ENCODE measurements around the gene OSMR. TPM values are rescaled to one million over a fixed set of nuclear protein-coding genes. Genes with fewer than 3 reads are reported as not detected.
"Not testable (repeated sequence)": the region's sequence is repeated elsewhere in the genome, so short reads cannot be mapped to it uniquely, and the experiment has no call there.

Gene OSMR
- total RNA-seq, 1 donor from 2014 or later, result 0.07 TPM

DNA sequence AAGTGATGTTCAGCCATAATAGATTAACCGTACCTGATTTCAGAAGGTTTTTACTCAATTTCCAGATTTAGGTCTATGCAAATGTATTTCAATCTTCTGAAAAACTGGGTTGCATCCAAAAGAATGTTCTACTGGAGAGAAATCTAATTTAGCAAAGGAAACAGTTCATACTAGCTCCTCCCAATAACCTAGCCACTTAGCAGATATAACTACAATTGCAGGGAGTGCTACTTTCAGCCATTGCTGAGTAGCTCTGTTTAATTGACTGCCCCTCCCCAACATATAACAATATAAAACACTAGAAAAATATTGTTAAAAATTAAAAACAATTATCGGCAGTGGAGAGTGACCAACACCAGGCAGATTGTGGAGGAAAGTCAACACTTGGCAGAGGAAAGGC, 7.9 kb upstream of the OSMR start:
- intact Hi-C loops (cut with micrococcal nuclease), result no loop called here
- Mint-ChIP-seq H3K4me3 (ENCODE audit: low read depth) (no peak overlapping the region), H3K9me3 (no peaks in the 10 kb centered on the region), H3K27me3 (ENCODE audit: low read depth) (peaks cover 32% of the 10 kb centered on the region), H3K27ac (no peak overlapping the region), H3K36me3 (ENCODE audit: low read depth) (no peaks in the 10 kb centered on the region), H3K4me1 (ENCODE audit: low read depth) (peaks cover 2% of the 10 kb centered on the region)
- no peak for DNase-seq (ENCODE audit: low spot score)

DNA sequence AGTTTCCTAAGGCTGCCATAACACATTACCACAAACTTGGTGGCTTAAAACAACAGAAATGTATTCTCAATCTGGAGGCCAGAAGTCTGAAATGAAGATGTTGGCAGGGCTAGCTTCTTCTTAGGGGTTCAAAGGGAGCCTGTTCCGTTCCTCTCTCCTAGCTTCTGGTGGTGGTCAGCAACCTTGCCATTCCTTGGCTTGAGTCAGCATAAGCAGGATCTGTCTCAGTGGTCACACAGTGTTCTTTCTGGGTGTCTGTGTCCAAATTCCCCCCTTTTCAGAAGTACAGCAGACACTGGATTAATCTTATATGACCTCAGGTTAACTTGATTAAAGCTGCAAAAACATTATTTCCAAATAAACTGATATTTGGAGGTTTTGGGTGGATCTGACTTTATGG, 2.1 kb upstream of the OSMR start:
- H3K9me3 Mint-ChIP-seq, result no peaks in the 10 kb centered on the region
- H3K4me3 Mint-ChIP-seq (ENCODE audit: low read depth), result no peak overlapping the region
- H3K36me3 Mint-ChIP-seq (ENCODE audit: low read depth), result no peaks in the 10 kb centered on the region
- no peak overlapping the region for H3K27ac Mint-ChIP-seq
- intact Hi-C loops (cut with micrococcal nuclease), result loop anchor here (10.0 kb wide), 1 partner anchor 231 kb away; the partner anchor contains the start of gene RICTOR
- peaks cover 4% of the 10 kb centered on the region for H3K4me1 Mint-ChIP-seq (ENCODE audit: low read depth)
- DNase-seq (ENCODE audit: low spot score), result no peak
- H3K27me3 Mint-ChIP-seq (ENCODE audit: low read depth), result peaks cover 63% of the 10 kb centered on the region

DNA sequence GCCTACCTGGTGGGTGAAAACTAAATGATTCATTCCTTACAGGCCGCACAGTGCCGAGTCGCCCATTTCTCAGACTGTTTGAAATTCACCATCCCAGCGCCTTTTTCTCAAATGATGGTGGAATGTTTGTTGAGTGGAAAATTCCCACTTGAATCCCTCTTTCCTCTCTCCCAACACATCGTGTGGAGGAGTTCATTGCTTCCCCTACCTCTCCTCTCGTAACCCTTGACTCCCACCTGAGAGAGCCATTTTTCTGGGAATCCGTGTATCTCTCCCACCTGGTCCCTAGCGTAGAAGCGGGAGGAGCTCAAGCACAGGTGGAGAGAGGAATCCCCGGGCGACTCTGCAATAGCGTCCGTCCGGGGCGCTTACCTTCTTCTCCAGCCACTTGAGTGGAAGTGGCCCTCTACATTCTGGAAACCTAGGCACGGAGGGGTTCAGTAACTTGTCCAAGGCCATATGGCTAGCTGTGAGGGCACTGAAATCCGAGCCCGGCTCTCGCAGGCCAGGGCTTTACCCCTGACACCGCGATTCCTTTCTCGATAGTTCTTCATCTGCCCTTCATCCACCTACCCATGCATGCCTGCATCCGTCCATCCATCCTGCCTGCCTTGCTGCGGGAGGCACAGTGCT, 683 bp downstream of the OSMR start:
- Mint-ChIP-seq H3K27ac (no peak overlapping the region), H3K9me3 (no peaks in the 10 kb centered on the region), H3K27me3 (ENCODE audit: low read depth) (peaks cover 57% of the 10 kb centered on the region), H3K36me3 (ENCODE audit: low read depth) (no peaks in the 10 kb centered on the region), H3K4me3 (ENCODE audit: low read depth) (peak overlapping the region; percentile 79), H3K4me1 (ENCODE audit: low read depth) (peaks cover 4% of the 10 kb centered on the region)
- intact Hi-C loops (cut with micrococcal nuclease), result loop anchor here (10.0 kb wide), 1 partner anchor 228 kb away; the partner anchor contains the start of gene RICTOR
- DNase-seq (ENCODE audit: low spot score), result no peak

DNA sequence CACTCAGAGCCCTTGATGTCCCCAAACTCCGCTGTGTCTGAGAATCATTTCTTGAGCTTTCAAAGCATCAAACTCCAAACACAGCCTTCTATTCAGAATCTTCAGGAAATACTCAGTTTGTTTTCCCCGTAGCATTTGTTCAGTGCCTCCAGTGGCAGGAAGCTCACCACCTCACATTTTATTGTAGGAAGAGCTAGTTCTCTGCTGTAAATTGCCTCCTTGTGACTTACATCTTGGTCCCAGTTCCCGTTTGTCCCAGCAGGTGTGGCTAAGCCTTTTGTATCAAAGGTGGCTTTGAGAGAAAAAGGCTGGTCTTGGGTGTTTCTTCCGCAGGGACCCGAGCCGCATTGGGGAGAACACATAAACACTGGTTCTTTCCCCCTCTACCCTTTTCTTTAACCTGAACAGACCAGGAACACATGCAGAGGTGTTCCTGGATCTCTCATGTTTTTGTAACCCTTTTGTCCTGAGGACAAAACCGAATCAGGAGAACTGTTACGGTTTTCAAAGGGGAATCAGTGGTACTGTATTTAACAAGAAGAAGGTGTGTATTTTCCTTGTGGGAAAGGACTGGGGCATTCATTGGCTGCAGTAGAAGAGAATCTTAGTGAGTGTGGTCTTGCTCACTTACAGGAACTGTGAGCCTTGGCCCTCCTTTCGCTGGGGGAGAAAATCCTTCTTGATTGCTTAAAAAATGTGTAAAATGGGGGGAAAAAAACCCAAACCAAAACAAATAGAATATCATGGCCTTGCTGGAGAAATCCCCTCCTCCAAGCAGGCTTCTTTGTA, 1.9 kb downstream of the OSMR start:
- H3K27me3 Mint-ChIP-seq (ENCODE audit: low read depth), result peaks cover 55% of the 10 kb centered on the region

DNA sequence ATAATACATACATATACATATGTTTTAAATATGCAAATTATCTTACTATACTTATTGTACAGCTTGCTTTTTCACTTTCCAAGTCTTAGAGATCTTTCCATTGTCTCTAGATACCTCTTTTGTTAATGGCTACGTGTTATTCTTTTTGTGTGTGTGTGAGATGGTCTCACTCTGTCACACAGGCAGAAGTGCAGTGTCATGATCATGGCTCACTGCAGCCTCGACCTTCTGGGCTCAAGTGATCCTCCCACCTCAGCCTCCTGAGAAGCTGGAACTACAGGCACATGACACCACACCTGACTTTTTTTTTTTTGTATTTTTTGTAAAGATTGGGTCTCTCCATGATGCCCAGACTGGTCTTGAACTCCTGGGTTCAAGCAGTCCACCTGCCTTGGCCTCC, 2.8 kb downstream of the OSMR start:
- DNase-seq (ENCODE audit: low spot score), result no peak
- Mint-ChIP-seq H3K9me3 (no peaks in the 10 kb centered on the region), H3K4me1 (ENCODE audit: low read depth) (peaks cover 4% of the 10 kb centered on the region), H3K36me3 (ENCODE audit: low read depth) (no peaks in the 10 kb centered on the region), H3K4me3 (ENCODE audit: low read depth) (no peak overlapping the region), H3K27ac (no peak overlapping the region), H3K27me3 (ENCODE audit: low read depth) (peaks cover 49% of the 10 kb centered on the region)
- intact Hi-C loops (cut with micrococcal nuclease), result loop anchor here (10.0 kb wide), 1 partner anchor 226 kb away; the partner anchor contains the start of gene RICTOR

More for the DNA sequence above, 1.9 kb downstream of the OSMR start:
- Mint-ChIP-seq H3K27ac (no peak overlapping the region), H3K4me1 (ENCODE audit: low read depth) (peaks cover 4% of the 10 kb centered on the region), H3K36me3 (ENCODE audit: low read depth) (no peaks in the 10 kb centered on the region), H3K9me3 (no peaks in the 10 kb centered on the region), H3K4me3 (ENCODE audit: low read depth) (no peak overlapping the region)
- intact Hi-C loops (cut with micrococcal nuclease), result loop anchor here (10.0 kb wide), 1 partner anchor 227 kb away; the partner anchor contains the start of gene RICTOR
- no peak for DNase-seq (ENCODE audit: low spot score)

DNA sequence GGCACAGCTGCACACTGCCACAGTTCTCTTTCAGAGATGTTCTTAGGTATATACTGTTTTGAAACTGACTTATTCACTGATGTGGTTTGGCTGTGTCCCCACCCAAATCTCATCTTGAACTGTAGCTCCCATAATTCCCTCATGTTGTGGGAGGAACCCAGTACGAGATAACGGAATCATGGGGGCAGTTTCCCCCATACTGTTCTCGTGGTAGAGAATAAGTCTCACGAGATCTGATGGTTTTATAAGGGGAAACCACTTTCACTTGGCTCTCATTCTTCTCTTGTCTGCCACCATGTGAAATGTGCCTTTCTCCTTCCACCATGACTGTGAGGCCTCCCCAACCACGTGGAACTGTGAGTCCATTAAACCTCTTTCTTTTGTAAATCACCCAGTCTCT, 5.8 kb downstream of the OSMR start:
- H3K36me3 Mint-ChIP-seq (ENCODE audit: low read depth); intact Hi-C loops (cut with micrococcal nuclease); H3K27ac Mint-ChIP-seq; H3K9me3 Mint-ChIP-seq; H3K4me1 Mint-ChIP-seq (ENCODE audit: low read depth); H3K4me3 Mint-ChIP-seq (ENCODE audit: low read depth); DNase-seq (ENCODE audit: low spot score): not testable (repeated sequence)
- H3K27me3 Mint-ChIP-seq (ENCODE audit: low read depth), result peaks cover 26% of the 10 kb centered on the region

DNA sequence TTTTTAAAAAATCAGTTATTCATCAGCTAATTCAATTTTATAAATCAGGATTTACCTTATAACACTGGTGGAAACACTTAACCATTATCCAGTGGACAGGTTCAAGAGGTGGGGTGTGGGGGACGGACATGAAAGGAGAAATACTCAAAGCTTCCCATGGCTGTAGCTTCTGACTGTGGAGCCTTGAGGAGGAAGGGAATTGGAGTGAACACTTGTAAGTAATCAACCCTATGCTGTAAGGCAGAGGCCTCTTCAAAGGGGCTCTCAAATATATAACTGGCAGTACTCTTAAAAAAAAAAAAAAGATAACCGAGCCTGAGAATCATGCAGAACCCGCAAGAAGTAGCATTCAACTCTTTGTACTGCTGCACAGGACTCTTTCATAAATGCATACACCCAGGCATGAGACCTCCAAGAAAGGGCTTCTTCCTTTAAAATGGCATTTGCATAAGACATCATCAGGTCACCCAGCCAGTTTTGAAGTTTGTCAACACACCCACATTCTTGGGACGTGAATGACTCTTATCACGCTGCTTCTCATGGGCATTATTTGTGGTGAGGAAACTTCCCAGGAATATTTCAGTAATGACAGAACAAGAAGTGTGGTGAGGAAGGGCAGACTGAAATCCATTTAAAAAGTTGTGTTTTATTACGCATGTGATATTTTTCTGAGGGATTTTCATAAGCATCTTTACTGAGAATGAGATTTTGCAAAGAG, 8.1 kb downstream of the OSMR start:
- H3K4me1 Mint-ChIP-seq (ENCODE audit: low read depth), result no peaks in the 10 kb centered on the region
- intact Hi-C loops (cut with micrococcal nuclease), result no loop called here
- no peaks in the 10 kb centered on the region for H3K36me3 Mint-ChIP-seq (ENCODE audit: low read depth)
- no peak for DNase-seq (ENCODE audit: low spot score)
- H3K27ac Mint-ChIP-seq, result no peak overlapping the region
- no peaks in the 10 kb centered on the region for H3K9me3 Mint-ChIP-seq
- H3K27me3 Mint-ChIP-seq (ENCODE audit: low read depth), result peaks cover 6% of the 10 kb centered on the region
- H3K4me3 Mint-ChIP-seq (ENCODE audit: low read depth), result no peak overlapping the region

DNA sequence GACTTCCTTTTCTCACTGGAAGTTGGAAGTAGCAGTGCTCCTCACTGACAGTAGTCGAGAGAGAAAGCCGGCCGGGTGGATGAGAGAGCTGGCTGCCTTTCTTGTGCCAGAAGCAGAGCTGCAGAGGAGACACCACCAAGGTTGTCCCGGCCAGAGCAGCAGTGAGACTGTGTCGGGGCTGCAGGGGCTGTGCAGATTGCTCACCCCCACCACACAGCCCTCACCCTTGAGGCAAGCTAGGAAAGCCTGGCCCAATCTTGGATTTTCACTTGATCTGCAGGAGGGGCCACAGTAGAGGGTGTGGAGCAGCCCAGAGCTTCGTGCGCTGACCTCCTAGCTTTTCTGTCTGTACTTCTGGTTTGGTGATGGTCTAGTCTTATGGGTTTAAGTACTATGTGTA, 9.1 kb downstream of the OSMR start:
- Mint-ChIP-seq H3K27ac (no peak overlapping the region), H3K4me1 (ENCODE audit: low read depth) (no peaks in the 10 kb centered on the region), H3K9me3 (no peaks in the 10 kb centered on the region), H3K4me3 (ENCODE audit: low read depth) (no peak overlapping the region), H3K27me3 (ENCODE audit: low read depth) (peaks cover 5% of the 10 kb centered on the region), H3K36me3 (ENCODE audit: low read depth) (no peaks in the 10 kb centered on the region)
- intact Hi-C loops (cut with micrococcal nuclease), result no loop called here
- no peak for DNase-seq (ENCODE audit: low spot score)

DNA sequence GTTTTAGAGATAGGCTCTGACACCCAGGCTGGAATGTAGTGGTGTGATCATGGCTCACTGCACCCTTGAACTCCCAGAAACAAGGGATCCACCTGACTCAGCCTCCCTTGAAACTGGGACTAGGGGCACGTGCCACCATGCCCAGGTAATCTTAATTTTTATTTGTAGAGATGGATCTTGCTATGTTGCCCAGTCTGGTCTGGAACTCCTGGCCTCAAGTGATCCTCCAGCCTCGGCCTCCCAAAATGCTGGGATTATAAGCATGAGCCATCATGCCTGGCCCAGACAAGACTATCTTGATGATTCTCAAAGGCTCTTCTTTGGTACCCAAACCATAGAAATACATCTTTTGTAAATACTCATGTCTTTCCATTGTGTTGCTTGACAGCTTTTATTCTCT, 10.8 kb downstream of the OSMR start:
- Mint-ChIP-seq H3K27me3 (ENCODE audit: low read depth) (peaks cover 2% of the 10 kb centered on the region), H3K9me3 (no peaks in the 10 kb centered on the region), H3K27ac (no peak overlapping the region), H3K4me3 (ENCODE audit: low read depth) (no peak overlapping the region), H3K36me3 (ENCODE audit: low read depth) (no peaks in the 10 kb centered on the region), H3K4me1 (ENCODE audit: low read depth) (no peaks in the 10 kb centered on the region)
- DNase-seq (ENCODE audit: low spot score), result no peak
- intact Hi-C loops (cut with micrococcal nuclease), result no loop called here

DNA sequence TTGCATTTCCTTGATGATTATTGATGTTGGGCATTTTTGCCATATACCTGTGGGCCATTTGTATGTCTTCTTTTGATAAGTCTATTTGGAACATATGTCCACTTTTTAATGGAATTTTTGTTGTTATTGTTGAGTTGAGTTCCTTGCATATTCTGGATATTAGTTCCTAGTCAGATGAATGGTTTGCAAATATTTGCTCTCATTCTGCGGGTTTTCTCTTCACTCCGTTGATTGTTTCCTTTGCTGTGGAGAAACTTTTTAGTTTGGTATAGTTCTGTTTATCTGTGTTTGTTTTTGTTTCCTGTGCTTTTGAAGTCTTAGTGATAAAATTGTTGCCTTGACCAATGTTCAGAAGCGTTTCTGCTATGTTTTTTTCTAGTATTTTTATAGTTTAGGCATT, 13.0 kb downstream of the OSMR start:
- no peak overlapping the region for H3K4me3 Mint-ChIP-seq (ENCODE audit: low read depth)
- DNase-seq (ENCODE audit: low spot score), result no peak

DNA sequence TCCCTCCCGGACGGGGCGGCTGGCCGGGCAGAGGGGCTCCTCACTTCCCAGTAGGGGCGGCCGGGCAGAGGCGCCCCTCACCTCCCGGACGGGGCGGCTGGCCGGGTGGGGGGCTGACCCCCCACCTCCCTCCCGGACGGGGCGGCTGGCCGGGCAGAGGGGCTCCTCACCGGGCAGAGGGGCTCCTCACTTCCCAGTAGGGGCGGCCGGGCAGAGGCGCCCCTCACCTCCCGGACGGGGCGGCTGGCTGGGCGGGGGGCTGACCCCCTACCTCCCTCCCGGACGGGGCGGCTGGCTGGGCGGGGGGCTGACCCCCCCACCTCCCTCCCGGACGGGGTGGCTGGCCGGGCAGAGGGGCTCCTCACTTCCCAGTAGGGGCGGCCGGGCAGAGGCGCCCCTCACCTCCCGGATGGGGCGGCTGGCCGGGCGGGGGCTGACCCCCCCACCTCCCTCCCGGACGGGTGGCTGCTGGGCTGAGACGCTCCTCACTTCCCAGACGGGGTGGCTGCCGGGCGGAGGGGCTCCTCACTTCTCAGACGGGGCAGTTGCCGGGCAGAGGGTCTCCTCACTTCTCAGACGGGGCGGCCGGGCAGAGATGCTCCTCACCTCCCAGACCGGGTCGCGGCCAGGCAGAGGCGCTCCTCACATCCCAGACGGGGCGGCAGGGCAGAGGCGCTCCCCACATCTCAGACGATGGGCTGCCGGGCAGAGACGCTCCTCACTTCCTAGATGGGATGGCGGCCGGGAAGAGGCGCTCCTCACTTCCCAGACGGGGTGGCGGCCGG, 16.4 kb downstream of the OSMR start:
- H3K27ac Mint-ChIP-seq; H3K27me3 Mint-ChIP-seq (ENCODE audit: low read depth); H3K36me3 Mint-ChIP-seq (ENCODE audit: low read depth); H3K4me1 Mint-ChIP-seq (ENCODE audit: low read depth); H3K4me3 Mint-ChIP-seq (ENCODE audit: low read depth); intact Hi-C loops (cut with micrococcal nuclease); DNase-seq (ENCODE audit: low spot score): not testable (repeated sequence)
- peaks cover 18% of the 10 kb centered on the region for H3K9me3 Mint-ChIP-seq

More for the DNA sequence above, 13.0 kb downstream of the OSMR start:
- H3K4me1 Mint-ChIP-seq (ENCODE audit: low read depth), result no peaks in the 10 kb centered on the region
- H3K36me3 Mint-ChIP-seq (ENCODE audit: low read depth), result no peaks in the 10 kb centered on the region
- H3K27me3 Mint-ChIP-seq (ENCODE audit: low read depth), result no peaks in the 10 kb centered on the region
- H3K9me3 Mint-ChIP-seq, result peaks cover 5% of the 10 kb centered on the region
- no peak overlapping the region for H3K27ac Mint-ChIP-seq
- intact Hi-C loops (cut with micrococcal nuclease), result no loop called here

DNA sequence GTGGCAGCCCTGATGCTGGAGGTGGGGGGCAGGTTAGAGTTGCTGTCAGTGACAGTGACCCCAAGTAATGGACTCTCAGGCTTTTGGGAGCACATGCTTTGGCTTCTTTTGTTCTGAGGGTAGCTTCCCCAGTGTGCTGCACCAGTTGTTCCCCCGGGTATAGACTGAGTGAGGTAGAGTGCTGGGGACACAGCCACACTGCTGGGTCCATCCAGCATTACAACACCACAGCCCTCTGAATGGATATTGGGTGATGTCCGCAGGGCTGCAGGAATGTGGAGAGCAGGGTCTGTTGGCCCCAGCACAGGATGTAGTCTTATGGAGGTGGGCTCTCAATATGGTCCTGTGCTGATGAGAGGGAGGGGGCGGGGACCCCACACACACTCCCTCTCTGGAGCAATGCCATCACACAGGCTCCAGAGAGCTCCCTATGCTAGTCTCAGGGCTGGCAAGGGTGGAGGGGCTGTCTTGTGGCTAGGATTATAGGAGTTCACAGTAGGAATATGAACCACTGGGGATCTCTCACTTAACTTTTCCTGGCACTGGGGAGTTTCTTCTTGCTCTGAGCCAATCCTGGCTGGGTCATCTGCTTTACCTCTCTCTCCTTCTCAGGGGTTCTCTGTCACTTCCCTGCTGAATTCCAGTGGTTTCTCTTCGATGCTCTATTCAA, 20.7 kb downstream of the OSMR start:
- no peaks in the 10 kb centered on the region for H3K36me3 Mint-ChIP-seq (ENCODE audit: low read depth)
- H3K9me3 Mint-ChIP-seq, result peaks cover 18% of the 10 kb centered on the region
- no peak overlapping the region for H3K4me3 Mint-ChIP-seq (ENCODE audit: low read depth)
- intact Hi-C loops (cut with micrococcal nuclease), result no loop called here
- H3K27ac Mint-ChIP-seq, result no peak overlapping the region
- no peaks in the 10 kb centered on the region for H3K4me1 Mint-ChIP-seq (ENCODE audit: low read depth)
- H3K27me3 Mint-ChIP-seq (ENCODE audit: low read depth), result peaks cover 7% of the 10 kb centered on the region
- no peak for DNase-seq (ENCODE audit: low spot score)

Measured in activated T-helper 2 cell treated with anti-CD3 and anti-CD28 coated beads, Interferon-gamma antibody, Interleukin-2, Interleukin-4, amounts not matched to agents 10 μg/mL and 5 μg/mL and 100 μg/mL, durations not matched to agents 14 hours and 24 hours and 36 hours (primary cell).